PC-3 (cell line): ENCODE measurements around the gene PPP2R5E. TPM values are rescaled to one million over a fixed set of nuclear protein-coding genes. Genes with fewer than 3 reads are reported as not detected.

ENCODE experiments used
- ATAC-seq: fragments of 200-7000 bp; cut with Tn5 transposase; 2 replicates; pipeline ENCODE4 v1.9.1; 2020; ENCODE audit warnings: mild to moderate bottlenecking, moderate library complexity
- BruUV-seq: library from RNA; stranded (reverse); fragments of 400-500 nt; replicated peaks from 2 replicates; lab custom pipeline; 2021; lab: Mats Ljungman, UMichigan
- CTCF ChIA-PET: fragments of 300-600 bp; sonication (Branson Sonifier 250); formaldehyde crosslinking; loops from one replicate; lab custom pipeline; 2022; ENCODE audit warnings: antibody characterized with exemption; lab: Charles Lee
- POLR2A ChIA-PET: fragments of 300-600 bp; sonication (Branson Sonifier 250); formaldehyde crosslinking; loops from one replicate; lab custom pipeline; 2022; ENCODE audit warnings: antibody characterized with exemption; ENCODE audit not compliant: unreplicated experiment; lab: Charles Lee
- DNase-seq: peaks from one replicate; pipeline ENCODE4 v3.0.0-alpha.2; 2015
- H2AFZ ChIP-seq: fragments of 300-600 bp; sonication (generic); 2 replicates; pipeline ENCODE4 v1.6.0; 2016; ENCODE audit warnings: antibody characterized with exemption, low read length
- H3F3A ChIP-seq: fragments of 300-600 bp; sonication (generic); one replicate; pipeline ENCODE4 v1.6.0; 2017; ENCODE audit warnings: antibody characterized with exemption, low read length, control low read depth, mild to moderate bottlenecking; ENCODE audit not compliant: unreplicated experiment
- H3K27ac ChIP-seq: fragments of 300-600 bp; sonication (generic); 2 replicates; pipeline ENCODE4 v1.5.1; 2016; ENCODE audit warnings: mild to moderate bottlenecking, low read length
- H3K27me3 ChIP-seq: fragments of 300-600 bp; sonication (generic); 2 replicates; pipeline ENCODE4 v1.6.1; 2016; ENCODE audit warnings: low read length, mixed read lengths
- H3K36me3 ChIP-seq: fragments of 300-600 bp; sonication (generic); 2 replicates; pipeline ENCODE4 v1.6.1; 2016; ENCODE audit warnings: low read depth, mixed run types, low read length, mixed read lengths
- H3K4me1 ChIP-seq: fragments of 300-600 bp; sonication (generic); 2 replicates; pipeline ENCODE4 v1.5.1; 2016; ENCODE audit warnings: low read length; ENCODE audit not compliant: insufficient read depth
- H3K4me2 ChIP-seq: fragments of 300-600 bp; sonication (generic); 2 replicates; pipeline ENCODE4 v1.6.0; 2016; ENCODE audit warnings: low read length
- H3K4me3 ChIP-seq: fragments of 300-600 bp; sonication (generic); 2 replicates; pipeline ENCODE4 v1.5.1; 2016; ENCODE audit warnings: mild to moderate bottlenecking, low read length, mixed read lengths
- H3K79me2 ChIP-seq: fragments of 300-600 bp; sonication (generic); 2 replicates; pipeline ENCODE4 v1.6.1; 2017; ENCODE audit warnings: low read length, mixed read lengths
- H3K9ac ChIP-seq: fragments of 300-600 bp; sonication (generic); 2 replicates; pipeline ENCODE4 v1.6.0; 2016; ENCODE audit warnings: mild to moderate bottlenecking, low read length
- H3K9me2 ChIP-seq: fragments of 300-600 bp; sonication (generic); replicated peaks from 2 replicates; pipeline ENCODE4 v1.6.1; 2016; ENCODE audit warnings: mixed run types, low read length, mixed read lengths
- H3K9me3 ChIP-seq: fragments of 300-600 bp; sonication (generic); 2 replicates; pipeline ENCODE4 v1.6.1; 2016; ENCODE audit warnings: low read length, mixed read lengths
- H4K20me1 ChIP-seq: fragments of 300-600 bp; sonication (generic); 2 replicates; pipeline ENCODE4 v1.6.1; 2016; ENCODE audit warnings: low read length, mixed read lengths
- EZH2 ChIP-seq: fragments of 300-600 bp; sonication (generic); IDR thresholded peaks from one replicate; pipeline ENCODE4 v1.6.1; 2017; ENCODE audit warnings: antibody characterized with exemption, mild to moderate bottlenecking, low read length; ENCODE audit not compliant: unreplicated experiment
- EZH2phosphoT487 ChIP-seq: fragments of 300-600 bp; sonication (generic); IDR thresholded peaks from 2 replicates; pipeline ENCODE4 v1.6.1; 2018; ENCODE audit warnings: mild to moderate bottlenecking, antibody characterized with exemption, low read length, borderline replicate concordance
- intact Hi-C: fragments of 100-400 bp; cut with micrococcal nuclease; formaldehyde crosslinking; loops from 2 replicates; pipeline ENCODE4 v1.9.0; 2023
- total RNA-seq: library from RNA; depleted of rRNA; stranded (reverse); fragments of >200 nt; gene quantifications from 2 replicates; pipeline ENCODE4 v1.2.3, GENCODE V29; 2014
- TF ChIP-seq, protein P1 (sequence below): fragments of 300-600 bp; sonication (generic); conservative IDR thresholded peaks from 2 replicates; pipeline ENCODE4 v1.5.1; 2017; ENCODE audit warnings: antibody characterized with exemption, low read depth, mild to moderate bottlenecking, low read length

Gene PPP2R5E
- total RNA-seq, 1 experiment from 2014 or later = 17.2 TPM

DNA sequence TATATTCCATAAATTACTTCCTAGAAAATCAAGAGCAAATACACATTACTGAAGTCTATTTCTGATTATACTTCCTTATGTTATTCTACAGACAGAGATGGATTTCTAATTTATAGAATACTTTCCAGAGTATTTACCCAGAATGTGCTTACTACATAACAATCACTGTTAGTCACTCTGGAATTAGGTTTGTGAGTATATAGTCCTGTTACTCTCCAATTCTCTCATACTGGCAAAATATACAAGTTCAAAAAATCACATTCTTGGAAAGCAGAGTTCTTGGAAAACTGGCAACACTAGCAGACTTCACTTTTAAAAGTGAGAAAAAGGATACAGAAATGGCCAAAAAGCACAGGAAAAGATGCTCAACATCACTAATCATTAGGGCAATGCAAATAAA lies 7.3 kb downstream of the PPP2R5E start:
- no peaks in the 10 kb centered on the region for H3K27me3 ChIP-seq
- TF ChIP-seq EZH2phosphoT487 (no peak), EZH2 (no peak)
- TF ChIP-seq, protein P1, sequence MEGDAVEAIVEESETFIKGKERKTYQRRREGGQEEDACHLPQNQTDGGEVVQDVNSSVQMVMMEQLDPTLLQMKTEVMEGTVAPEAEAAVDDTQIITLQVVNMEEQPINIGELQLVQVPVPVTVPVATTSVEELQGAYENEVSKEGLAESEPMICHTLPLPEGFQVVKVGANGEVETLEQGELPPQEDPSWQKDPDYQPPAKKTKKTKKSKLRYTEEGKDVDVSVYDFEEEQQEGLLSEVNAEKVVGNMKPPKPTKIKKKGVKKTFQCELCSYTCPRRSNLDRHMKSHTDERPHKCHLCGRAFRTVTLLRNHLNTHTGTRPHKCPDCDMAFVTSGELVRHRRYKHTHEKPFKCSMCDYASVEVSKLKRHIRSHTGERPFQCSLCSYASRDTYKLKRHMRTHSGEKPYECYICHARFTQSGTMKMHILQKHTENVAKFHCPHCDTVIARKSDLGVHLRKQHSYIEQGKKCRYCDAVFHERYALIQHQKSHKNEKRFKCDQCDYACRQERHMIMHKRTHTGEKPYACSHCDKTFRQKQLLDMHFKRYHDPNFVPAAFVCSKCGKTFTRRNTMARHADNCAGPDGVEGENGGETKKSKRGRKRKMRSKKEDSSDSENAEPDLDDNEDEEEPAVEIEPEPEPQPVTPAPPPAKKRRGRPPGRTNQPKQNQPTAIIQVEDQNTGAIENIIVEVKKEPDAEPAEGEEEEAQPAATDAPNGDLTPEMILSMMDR = no peak
- H4K20me1 ChIP-seq = peaks cover 3% of the 10 kb centered on the region; the same call in 1 of the 2 replicates
- H3K9me3 ChIP-seq = no peaks in the 10 kb centered on the region
- DNase-seq = no peak
- no peak overlapping the region for H3K4me2 ChIP-seq
- H3K4me3 ChIP-seq = no peak overlapping the region
- no peak for ATAC-seq
- no peaks in the 10 kb centered on the region for H3K9me2 ChIP-seq
- ChIA-PET POLR2A (no interaction called here), CTCF (no interaction called here)
- H3K9ac ChIP-seq = no peak overlapping the region
- H3F3A ChIP-seq = no peaks in the 10 kb centered on the region
- peaks cover 80% of the 10 kb centered on the region for H3K79me2 ChIP-seq
- no peak overlapping the region for H2AFZ ChIP-seq
- H3K4me1 ChIP-seq = peaks cover 3% of the 10 kb centered on the region; the same call in 1 of the 2 replicates
- no peak overlapping the region for H3K27ac ChIP-seq
- peaks cover 38% of the 10 kb centered on the region; the same call in 1 of the 2 replicates for H3K36me3 ChIP-seq
- intact Hi-C loops = no loop called here
- BruUV-seq = no TSS peak

DNA sequence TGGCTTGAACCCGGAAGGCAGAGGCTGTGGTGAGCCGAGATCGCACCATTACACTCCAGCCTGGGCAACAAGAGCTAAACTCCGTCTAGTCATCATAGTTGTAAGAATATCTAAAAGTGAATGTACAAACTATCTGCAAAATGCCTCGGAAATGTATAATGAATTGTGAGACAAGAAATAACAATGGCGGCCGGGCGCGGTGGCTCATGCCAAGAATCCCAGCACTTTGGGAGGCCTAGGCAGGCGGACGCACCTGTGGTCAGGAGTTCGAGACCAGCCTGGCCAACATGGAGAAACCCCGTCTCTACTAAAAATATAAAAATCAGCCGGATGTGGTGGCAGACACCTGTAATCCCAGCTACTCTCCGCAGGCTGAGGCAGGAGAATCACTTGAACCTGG lies 9.7 kb downstream of the PPP2R5E start:
- Histone ChIP-seq H3K4me3 (no peak overlapping the region), H4K20me1 (no peaks in the 10 kb centered on the region), H3F3A (no peaks in the 10 kb centered on the region), H3K9me2 (no peaks in the 10 kb centered on the region), H3K36me3 (peaks cover 28% of the 10 kb centered on the region; the same call in 1 of the 2 replicates), H3K27ac (no peak overlapping the region), H3K9me3 (no peaks in the 10 kb centered on the region), H2AFZ (no peak overlapping the region), H3K9ac (no peak overlapping the region), H3K4me2 (no peak overlapping the region), H3K79me2 (peaks cover 79% of the 10 kb centered on the region), H3K4me1 (no peaks in the 10 kb centered on the region), H3K27me3 (no peaks in the 10 kb centered on the region)
- POLR2A ChIA-PET = no interaction called here
- CTCF ChIA-PET = no interaction called here
- ATAC-seq = no peak
- TF ChIP-seq EZH2phosphoT487 (no peak), EZH2 (no peak)
- TF ChIP-seq, protein P1 = no peak
- no peak for DNase-seq
- intact Hi-C loops = no loop called here
- BruUV-seq = no TSS peak

DNA sequence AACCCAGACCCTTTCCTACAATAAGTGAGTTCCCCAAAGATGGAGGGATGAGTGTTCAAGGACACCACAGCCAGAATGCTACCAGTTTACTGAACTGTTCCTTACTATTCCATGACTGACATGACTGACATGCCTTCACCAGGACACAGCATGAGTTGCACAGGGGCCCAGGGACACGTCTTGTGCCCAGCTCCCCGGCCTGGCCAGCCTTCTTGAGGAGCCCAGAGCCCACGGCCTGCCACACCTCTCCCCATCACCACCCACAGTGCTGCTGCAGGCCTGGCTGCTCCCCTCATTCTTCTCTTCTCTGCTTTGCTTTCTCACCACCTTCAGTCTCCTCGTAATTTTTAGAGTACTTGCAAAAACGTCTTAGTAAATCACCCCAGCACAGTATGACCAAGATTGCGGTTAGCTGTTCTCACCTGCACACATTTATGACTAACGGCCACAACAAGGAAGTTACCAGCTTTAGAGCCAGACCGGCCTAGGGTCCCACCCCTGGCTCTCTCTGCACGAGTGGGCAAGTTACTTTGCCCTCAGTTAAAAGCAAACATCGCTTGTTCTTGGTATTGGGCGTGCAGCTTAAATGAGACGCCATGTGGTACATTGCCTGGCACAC lies 18.5 kb downstream of the PPP2R5E start:
- no TSS peak for BruUV-seq
- H3F3A ChIP-seq = no peaks in the 10 kb centered on the region
- no peak overlapping the region for H3K4me2 ChIP-seq
- H2AFZ ChIP-seq = no peak overlapping the region
- POLR2A ChIA-PET = no interaction called here
- H3K4me3 ChIP-seq = no peak overlapping the region
- peaks cover 7% of the 10 kb centered on the region; the same call in 1 of the 2 replicates for H3K36me3 ChIP-seq
- no peaks in the 10 kb centered on the region for H3K27me3 ChIP-seq
- H3K79me2 ChIP-seq = peaks cover 51% of the 10 kb centered on the region
- no peak overlapping the region for H3K9ac ChIP-seq
- H3K4me1 ChIP-seq = no peaks in the 10 kb centered on the region
- H4K20me1 ChIP-seq = peaks cover 19% of the 10 kb centered on the region
- no peak for DNase-seq
- H3K9me2 ChIP-seq = no peaks in the 10 kb centered on the region
- H3K9me3 ChIP-seq = no peaks in the 10 kb centered on the region
- H3K27ac ChIP-seq = no peak overlapping the region
- CTCF ChIA-PET = no interaction called here
- intact Hi-C loops = no loop called here
- ATAC-seq = peak; percentile 13; the same call in 1 of the 2 replicates
- TF ChIP-seq EZH2phosphoT487 = no peak
- TF ChIP-seq, protein P1 = no peak
- TF ChIP-seq EZH2 = no peak
